GM12875 (cell line): Measurements from ENCODE around the gene STAB1.

ENCODE experiments used
- H3K4me3 ChIP-seq: one replicate; pipeline ENCODE4 v1.5.1; 2011; ENCODE audit warnings: low read depth, low read length, control low read depth
- CTCF ChIP-seq: IDR thresholded peaks from 2 replicates; pipeline ENCODE4 v1.5.1; 2011; ENCODE audit warnings: low read depth, mild to moderate bottlenecking, control low read depth, inconsistent platforms, low read length, moderate library complexity, borderline replicate concordance; ENCODE audit not compliant: insufficient read depth

STAB1 gene

GRCh38 chr3:52494886-52495495 lies at the start of gene STAB1:
TSS of gene STAB1 (plus strand) at chr3:52495338. CDS start at chr3:52495414, 76 bp downstream.
- TF ChIP-seq CTCF = no peak
- no peak within 1 kb of the TSS for H3K4me3 ChIP-seq

GRCh38 chr3:52446042-52446441 lies 49.1 kb upstream of the STAB1 start:
- no peak for TF ChIP-seq CTCF
- H3K4me3 ChIP-seq = no peak overlapping the region

- TF ChIP-seq CTCF = peak; percentile 100
These were observed 48.3 kb upstream of the STAB1 start for GRCh38 chr3:52446631-52447511.

GRCh38 chr3:52447512-52448355 lies 47.4 kb upstream of the STAB1 start:
- TF ChIP-seq CTCF = no peak
- no peak overlapping the region for H3K4me3 ChIP-seq

More at GRCh38 chr3:52446631-52447511, 48.3 kb upstream of the STAB1 start:
- H3K4me3 ChIP-seq = no peak overlapping the region

- H3K4me3 ChIP-seq = no peak overlapping the region
- no peak for TF ChIP-seq CTCF
These were observed 44.5 kb upstream of the STAB1 start for GRCh38 chr3:52450489-52451236.

- no peak for TF ChIP-seq CTCF
- no peak overlapping the region for H3K4me3 ChIP-seq
These were observed 43.7 kb upstream of the STAB1 start for GRCh38 chr3:52451237-52452083.
